Measurements from ENCODE around the gene CASQ2.

The CASQ2 gene

DNA sequence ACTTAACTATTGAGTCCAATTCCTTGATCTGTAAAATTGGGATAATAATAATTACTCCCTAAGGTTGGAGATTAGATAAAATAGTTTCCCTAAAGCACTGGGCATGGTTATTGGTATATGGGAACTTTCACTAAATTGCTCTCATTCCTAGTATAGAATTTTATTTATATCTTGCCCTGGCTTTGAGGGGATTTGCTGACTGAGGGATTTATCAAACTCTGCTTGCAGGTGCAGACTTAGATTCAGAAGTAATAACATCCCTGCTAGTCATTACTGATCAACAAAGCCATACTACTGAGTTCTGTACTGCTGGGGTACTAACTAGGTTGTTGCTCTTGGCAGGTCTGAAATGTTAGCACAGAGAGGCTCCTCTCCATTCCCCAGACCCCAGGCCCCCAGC lies 41.9 kb downstream of the CASQ2 start:
- no peak for DNase-seq

DNA sequence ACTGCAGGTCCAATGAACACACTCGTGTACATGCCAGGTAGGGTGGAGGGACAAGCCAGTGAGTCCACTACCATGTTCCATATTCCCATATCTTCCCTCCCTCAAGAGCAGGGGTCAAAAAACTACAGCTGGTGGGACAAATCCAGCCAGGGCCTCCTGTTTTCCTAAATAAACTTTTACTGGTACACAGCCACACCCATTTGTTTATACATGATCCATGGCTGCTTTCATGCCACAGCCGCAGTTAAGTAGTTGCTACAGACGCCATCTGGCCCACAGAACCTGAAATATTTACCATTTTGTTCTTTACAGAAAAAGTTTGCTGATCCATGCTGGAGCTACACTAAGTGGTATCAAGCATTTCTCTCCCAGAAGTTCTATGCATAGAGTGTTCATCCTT lies 42.4 kb downstream of the CASQ2 start:
- DNase-seq, result no peak

DNA sequence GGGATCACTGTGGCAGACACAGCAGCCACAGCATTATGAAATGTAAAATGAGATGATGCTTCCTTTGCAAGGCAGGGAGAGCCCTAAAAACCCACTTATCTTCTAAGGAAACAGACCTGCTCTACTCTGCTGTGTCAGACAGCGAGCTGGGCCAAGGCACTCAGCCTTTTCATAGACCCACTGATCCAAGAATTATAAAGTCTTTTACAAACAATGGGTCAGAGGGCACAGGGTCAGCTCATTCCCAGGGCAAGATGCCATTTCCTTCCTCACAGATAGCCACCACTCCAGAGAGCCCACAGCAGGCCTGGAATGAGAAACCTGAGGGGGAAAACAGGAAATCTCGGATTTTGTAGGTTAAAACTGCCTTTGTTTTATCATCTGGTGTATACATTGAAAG lies 42.9 kb downstream of the CASQ2 start:
- no peak for DNase-seq

DNA sequence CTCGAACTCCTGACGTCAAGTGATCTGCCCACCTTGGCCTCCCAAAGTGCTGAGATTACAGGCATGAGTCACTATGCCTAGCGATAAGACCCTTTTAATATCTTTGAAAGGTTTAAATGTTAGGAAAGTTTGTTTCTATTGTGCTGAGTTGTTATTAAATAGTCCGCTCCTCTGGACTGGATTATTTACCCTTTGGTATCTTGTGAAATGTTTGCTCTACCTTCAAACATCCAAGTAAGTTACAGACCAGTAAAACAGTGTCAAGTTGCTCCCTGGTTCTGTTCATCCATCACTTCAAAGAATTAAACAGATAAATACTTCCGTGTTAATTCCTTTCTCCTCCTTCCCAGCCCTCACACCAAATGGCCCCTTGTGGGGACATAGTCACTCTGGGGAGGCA lies 44.8 kb downstream of the CASQ2 start:
- DNase-seq, result no peak

DNA sequence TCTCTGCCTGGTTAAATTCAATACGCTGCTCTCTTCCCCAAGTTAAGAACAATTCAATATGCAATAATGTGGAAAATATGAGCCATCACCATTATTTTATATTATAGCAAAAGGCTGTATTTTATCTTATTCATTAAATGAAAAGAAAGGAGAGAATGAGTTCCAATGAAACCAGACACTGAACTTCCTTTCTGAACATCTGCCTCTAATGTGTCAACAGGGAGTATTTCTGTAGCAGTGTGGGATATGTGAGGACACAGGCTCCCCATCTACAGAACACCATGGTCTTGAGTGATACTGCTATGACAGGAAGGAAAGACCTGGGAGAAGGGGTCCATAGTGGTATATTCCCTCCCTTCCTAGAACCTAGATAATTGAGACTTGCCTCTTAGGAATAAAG lies 46.3 kb downstream of the CASQ2 start:
- DNase-seq, result no peak

DNA sequence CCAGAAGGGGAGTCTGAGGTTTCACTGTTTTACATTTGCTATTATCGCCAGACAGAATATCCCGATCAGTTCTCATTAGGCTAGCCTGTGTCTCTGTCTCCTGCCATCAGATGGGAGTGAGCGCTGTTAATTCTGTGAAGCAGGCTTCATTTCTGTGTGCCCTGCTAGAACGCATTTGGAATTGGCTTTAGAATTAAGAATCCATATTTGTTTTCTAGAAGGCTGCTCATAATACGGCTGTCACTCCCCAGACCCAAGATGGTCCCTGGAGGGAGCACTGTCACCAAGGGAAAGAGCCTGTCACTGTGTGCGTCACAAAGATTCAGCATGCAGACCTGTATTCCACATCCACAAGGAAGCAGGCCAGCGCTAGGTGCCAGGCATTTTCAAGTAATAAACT lies 49.2 kb downstream of the CASQ2 start:
- no peak for DNase-seq

DNA sequence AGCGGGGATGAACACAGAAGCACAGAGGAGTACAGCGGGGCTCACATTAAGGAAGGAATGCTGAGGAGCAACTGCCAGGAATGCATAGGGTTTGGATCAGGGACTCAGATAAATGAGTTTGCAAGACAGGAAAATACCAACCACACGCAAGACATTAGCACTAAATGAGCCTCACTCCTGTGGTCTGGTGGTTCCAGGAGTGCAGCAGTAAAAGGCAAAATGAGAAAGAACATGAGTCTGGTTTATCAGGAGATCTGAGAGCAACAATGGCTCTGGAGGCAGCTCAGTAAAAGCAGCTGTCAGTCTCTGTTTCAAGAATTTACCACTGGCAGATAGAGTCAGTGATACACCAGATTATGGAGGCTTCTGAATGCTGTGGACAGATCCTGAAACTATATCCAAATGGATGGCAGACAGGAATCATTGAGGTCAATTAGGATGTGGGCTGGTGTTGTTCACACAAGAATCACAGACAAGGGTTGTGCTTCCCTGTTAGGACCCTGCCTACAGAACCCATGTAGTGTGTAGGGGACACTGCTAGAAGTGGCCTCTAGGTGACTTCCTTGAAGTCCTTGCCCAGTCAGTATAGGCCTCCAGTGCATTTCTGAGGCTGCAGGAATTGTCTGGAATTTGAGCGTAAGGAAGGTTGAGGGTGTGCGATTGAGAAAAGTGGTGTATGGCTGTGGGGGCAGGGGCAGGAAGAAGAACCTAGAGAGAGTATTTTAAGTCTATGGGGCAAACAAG lies 50.3 kb downstream of the CASQ2 start:
- no peak for DNase-seq

DNA sequence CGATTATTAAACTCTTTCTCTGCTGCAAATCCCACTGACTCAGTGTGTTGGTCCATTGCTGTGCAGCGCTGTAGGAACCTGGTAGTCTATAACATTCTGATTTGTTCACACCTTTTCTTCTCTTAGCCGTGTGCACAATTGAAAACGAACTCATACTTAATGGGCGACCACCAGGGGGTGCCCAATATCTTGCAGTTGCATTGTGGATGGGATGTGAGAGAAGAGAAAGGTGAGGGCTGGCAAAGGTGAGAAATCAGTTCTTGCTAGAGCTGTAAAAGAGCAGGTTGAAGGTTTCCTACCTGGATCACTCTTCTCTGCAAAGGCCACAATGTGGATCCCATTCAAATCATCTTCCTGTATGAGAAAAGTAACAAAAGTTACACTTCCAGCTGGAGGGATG lies 51.0 kb downstream of the CASQ2 start:
- DNase-seq, result no peak

DNA sequence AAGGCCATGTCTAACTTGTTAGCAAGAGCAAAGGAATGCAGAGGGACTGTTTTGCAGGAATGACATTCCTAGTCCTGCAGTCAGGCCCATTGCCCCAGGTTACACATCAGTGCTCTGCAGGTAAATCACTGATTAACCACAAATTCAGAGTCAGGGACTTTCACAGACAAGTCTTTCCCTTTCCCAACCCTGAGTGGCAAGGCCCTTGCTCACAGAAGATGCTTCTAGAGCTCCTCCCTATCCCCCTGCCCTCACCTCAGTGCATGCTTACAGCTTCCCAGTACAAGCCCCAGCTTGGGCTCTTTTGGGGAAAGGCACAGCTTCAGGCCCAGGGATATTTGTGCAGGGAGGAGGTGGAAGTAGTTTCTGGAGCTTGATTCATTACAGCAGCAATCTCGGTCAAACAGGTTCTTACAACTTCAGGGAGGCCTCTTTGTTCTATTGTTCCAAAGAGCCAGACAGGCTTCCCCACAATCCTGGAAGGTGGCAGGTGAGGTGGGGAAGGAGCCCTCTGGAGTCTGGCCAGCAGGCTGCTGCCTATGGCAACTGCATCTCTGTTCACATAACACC lies 53.9 kb downstream of the CASQ2 start:
- no peak for DNase-seq

DNA sequence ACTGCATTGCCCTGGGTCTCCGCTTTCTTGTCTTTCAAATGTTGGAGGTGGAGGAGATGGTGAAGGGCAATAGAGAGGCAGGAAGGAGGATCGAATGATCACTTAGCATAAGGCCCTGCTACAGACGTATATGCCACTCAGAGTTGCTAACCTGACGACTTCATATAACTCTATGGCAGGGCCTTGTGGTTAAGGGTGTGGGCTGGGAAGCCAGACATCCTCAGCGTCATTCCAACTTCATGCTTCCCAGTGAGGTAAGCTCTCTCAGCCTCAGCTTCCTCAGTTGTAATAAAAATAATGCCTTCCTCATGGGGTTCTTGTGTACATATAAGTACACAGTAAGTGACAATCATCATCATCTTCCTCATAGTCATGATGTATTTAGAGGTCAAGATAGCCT lies 54.6 kb downstream of the CASQ2 start:
- DNase-seq, result no peak

DNA sequence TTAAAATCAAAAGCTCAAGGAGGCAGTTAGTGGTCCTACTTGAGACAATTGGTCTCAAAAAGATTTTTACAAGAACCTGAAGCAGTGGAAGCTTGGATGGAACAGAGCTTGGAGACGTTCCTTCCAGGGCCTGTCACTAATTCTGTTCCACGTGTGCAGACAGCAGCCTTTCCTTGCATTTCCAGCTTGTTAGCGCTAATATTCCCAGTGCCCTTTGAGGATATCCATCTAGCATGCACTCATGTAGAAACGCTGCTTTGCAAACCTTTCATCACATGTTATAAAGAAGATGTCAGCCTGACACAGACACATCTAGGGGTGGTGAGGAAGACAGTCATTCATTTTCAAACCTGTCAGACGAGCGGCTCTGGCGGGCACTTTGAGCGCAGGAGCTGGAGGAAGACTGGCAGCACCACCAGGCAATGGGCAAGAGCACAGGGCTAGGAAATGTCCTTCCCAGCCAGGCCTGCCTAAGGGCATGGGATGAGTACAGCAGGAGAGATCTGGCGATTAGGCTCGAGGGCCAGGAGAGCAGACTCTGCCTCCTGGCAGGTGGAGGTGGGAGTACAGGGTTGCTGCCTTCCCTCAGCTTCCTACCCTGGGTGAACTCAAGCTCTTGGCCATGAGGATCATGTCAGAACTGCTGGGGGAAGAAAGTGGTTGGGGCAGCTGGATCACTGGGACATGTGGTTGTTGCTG lies 55.5 kb downstream of the CASQ2 start:
- no peak for DNase-seq

DNA sequence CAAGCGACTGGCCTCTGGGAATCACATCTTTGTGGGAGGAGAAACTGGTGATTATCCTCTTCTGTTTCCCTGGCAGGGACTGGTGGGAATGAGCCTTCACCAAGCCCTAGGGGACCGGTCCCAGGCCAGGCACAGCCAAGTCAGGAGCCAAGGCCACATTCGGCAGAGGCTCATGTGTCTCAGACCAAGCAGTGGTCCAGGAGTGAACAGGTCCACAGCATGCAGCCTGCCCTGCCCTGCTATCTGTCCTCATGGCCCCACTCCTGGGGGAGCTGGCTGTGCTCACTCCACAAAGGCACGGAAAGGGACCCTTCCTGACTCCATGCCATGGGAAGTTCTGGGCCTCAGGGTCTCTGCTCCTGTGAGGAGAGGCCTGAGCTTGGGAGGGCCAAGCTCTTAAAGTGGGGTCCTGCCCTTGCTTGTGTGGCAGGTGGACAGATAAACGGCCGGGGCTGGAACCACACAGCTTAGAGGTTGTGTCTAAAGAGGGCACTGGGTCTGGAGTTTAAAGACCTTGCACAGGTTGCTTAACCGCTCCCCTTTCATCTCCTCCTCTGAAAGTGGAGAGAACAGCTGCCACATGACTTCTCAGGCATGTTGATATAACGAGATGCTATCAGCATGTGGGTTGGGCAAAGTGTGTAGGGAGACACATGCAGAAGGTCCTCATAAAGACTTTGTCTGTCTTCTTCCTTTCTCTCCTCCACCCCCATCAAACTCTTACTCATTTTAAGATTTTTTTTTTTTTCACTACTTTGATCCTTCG lies 57.5 kb downstream of the CASQ2 start:
- no peak for DNase-seq

DNA sequence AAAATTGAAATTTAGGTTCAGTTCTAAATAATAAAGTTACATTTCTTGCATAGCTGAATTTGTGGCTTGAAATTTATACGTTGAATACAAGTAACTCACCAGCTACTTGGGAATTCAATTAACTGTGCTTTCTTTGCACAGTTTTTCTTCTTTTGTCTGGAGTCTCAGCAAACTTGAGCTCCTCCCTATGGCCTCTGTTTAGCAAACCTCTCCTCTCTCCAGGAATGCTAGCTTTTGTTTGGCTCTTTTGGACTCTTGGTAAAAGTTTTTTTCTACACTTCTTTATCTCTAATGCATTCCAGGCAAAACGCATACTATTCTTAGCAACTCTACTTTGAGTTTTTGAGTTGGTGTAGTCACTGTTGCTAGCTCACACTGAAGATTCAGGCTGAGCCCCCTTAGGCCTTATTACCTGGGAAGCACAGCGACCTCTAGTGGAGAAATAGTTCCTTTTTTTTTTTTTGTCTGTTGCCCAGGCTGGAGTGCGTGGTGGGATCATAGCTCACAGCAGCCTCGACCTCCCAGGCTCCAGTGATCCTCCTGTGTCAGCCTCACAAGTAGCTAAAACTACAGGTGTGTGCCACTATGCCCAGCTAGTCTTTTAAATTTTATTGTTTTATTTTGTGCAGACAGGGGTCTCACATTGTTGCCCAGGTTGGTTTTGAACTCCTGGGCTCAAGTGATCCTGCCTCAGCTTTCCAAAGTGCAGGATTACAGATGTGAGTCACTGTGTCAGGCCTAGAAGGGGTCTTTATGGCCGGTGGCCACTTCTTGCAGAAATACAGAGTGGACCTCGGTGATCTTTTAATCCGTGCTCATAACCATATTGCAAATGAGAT lies 61.7 kb downstream of the CASQ2 start:
- DNase-seq, result no peak

DNA sequence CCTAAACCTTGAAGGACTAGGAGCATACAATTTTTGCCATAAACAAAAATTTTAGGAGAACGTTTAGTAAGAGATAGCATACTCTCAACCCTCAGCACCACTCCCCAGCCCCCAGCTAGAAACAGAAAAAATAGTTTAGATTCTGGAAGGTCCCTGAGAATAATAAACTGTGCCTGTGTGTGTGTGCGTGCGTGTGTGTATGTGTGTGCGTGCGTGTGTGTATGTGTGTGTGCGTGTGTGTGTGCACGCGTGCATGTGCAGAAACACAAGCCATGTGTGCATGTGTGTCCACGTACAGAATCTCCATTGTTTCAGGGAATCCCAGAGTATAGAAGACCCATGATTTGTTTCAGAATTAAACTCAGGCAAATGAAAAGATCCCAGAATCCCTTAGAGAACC lies 62.6 kb downstream of the CASQ2 start:
- no peak for DNase-seq

DNA sequence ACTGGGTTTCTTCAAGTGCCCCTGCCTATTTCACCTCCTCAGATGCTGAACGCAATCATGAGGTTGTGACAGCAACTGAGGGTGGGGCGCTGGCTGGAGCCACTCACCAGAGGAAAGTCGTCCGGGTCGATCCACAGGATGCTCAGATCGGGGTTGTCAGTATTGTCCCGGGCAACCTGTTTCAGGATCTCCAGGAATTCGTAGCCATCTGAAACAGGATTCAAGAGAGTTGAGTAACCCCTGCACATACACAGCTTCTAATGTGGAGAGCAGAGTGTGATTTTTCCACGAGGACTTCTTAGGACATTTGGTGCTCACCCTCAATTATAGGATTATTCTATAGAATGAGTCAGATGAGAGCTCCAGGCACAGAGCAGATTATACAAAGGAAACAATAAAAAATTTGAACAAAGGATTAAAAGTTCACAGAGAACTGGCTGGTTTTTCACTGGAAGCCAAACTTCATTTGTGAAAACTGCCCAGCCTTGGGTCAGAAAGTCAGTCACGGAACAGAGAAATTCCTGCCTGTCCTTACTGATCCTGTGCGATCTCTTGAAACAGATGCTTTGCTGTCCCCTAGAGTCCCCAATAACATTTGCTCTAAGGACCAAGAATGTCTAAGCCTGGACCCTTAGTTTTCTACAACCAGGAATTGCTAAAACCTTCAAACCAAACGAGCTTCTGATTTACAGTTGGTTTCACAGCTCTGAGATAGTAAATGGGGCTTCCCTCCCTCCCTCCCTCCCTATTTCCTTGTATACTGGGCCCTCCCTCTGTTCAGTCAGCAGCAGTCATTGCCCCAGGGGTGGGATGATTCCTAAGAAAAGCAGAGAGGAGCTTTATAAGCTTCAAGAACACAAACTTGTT lies 63.2 kb downstream of the CASQ2 start:
- DNase-seq, result no peak

DNA sequence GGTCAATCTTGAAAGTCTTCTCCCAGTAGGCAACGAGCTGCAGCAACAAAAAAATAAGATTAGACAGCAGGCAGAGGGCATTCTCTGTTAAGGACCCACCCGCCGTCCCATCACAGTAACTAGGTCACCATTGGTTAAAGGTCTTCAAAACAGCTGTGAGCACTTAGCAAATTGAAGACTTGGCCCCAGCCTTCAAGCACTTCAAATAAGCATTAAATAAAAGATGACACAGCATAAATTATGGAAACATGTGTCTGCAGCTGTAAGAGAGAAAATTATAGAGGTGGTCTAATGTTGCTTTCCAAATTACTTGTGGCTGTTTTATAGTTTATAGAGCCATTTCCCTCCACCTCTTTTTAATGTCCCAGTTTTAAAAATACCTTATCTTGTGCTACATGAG lies 65.6 kb downstream of the CASQ2 start:
- DNase-seq, result no peak

DNA sequence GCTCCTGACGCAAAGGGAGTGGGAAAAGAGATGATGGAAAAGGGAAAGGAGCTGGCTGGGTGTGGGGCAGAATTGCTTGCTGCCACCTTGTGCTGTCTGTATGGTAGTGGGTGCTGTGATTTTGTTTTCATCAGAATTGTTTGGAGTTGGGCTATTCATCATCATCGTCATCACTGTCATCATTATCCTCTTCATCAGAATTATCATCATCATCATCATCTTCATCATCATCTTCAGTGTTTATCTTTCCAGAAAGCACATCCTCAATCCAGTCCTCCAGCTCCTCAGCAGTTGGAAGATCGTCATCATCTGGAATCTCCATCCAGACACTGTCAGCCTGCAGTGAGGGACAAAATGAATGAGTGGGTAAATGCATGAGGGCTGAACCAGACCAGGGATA lies 67.4 kb downstream of the CASQ2 start:
- DNase-seq, result no peak

DNA sequence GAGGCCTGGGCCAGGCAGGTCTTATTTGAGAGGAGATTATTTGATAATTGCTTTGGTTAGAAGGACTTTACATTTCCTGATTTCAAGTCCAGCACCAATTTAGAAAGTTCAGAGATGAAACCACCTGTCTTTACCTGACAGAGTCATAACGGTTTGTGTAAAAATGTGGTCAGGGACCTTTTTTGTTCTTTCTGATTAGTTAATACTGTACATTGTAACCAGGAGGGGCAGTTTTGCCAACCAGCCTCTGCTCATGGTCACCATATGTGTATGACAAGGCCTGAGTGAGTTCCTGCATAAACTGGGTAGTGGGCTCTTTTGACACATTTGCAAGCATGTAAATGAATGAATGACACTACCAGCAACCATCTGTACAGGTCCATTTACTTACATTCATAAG lies 70.9 kb downstream of the CASQ2 start:
- no peak for DNase-seq

DNA sequence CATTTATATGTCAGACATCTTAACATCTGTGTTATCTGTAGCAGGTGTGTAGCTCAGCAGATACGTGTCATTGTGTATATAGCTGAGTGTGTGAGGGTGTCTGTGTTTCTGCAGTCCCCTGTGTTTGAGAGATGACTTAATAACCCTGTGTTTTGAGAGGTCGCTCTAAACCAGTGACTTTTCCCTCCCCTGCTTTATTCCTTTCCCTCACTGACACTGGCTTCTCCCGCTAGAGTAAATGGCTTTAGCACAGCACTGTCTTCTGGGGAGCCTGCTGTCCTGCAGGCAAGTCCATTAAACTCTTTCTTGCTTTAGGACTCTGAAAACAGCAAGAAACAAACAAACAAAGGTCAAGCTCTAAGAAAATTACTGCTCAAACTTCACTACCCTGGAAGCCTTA lies 73.7 kb downstream of the CASQ2 start:
- DNase-seq, result no peak

DNA sequence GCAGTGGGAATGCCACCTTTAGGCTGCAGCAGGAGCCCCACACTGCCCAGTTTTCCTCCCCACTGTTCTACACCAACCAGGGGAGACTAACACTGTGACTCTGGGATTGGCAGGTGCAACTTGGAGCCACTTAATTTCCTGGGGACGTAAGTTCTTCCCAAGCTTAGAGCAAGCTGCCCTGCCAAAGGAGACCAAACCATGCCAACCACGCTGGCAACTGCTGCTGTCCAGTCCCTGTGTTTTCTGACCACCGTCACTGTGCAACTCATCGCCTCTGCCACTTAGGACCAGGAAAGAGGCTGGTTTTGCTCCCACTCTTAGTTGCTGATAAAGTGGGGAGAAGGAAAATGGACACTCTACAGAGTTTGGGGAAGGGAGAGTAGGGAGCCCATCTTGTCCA lies 76.3 kb downstream of the CASQ2 start:
- DNase-seq, result no peak

DNA sequence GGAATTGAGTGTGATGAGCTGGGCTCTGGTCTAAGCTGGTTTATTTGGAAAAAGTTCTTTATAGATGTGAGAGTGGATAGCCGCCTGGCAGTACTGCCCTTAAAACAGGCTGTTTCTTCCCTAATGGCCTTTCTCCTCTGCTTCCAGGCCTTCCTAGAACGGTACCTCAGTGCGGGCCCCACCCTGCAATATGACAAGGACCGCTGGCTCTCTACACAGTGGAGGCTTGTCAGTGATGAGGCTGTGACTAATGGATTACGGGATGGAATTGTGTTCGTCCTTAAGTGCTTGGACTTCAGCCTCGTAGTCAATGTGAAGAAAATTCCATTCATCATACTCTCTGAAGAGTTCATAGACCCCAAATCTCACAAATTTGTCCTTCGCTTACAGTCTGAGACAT lies 77.5 kb downstream of the CASQ2 start:
- DNase-seq, result no peak

DNA sequence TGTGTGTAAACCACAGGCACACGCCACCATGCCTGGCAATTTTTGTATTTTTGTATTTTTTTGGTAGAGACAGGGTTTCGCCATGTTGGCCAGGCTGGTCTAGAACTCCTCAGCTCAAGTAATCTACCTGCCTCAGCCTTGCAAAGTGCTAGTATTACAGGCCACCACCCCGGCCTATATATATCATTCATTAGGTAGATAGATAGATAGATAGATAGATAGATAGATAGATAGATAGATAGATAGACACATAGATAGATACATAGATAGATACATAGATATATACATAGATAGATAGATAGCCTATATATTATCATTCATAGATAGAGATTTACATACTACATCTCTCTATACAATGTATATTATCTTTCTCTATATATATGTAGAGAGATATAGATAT lies 80.8 kb downstream of the CASQ2 start:
- DNase-seq, result no peak

Measured in NCI-H446 treated with DMSO at 0.1 percent for 48 hours (cell line).